WI38 (cell line): ENCODE data around the gene GAPT.

ENCODE experiments used
- H3K4me3 ChIP-seq: 2 replicates; pipeline ENCODE4 v1.5.1; 2011; ENCODE audit warnings: low read depth, mild to moderate bottlenecking, control low read depth, low read length
- CTCF ChIP-seq: IDR thresholded peaks from 2 replicates; pipeline ENCODE4 v1.5.1; 2012; ENCODE audit warnings: low read depth, mild to moderate bottlenecking, control low read depth, low read length

The GAPT gene

GRCh38 chr5:58491216-58491892, at the start of gene GAPT:
Gene GAPT (plus strand): TSS chr5:58491435. CDS start chr5:58494537, 3,102 bp downstream.
- no peak within 1 kb of the TSS for H3K4me3 ChIP-seq
- TF ChIP-seq CTCF, result no peak

- TF ChIP-seq CTCF, result no peak
- H3K4me3 ChIP-seq, result no peak overlapping the region
These were observed 46.4 kb upstream of the GAPT start for GRCh38 chr5:58444805-58445204.

GRCh38 chr5:58446024-58446423, 45.2 kb upstream of the GAPT start:
- TF ChIP-seq CTCF, result no peak
- H3K4me3 ChIP-seq, result no peak overlapping the region

GRCh38 chr5:58447226-58447625, 44.0 kb upstream of the GAPT start:
- no peak overlapping the region for H3K4me3 ChIP-seq
- no peak for TF ChIP-seq CTCF

GRCh38 chr5:58450018-58450417, 41.2 kb upstream of the GAPT start:
- no peak overlapping the region for H3K4me3 ChIP-seq
- no peak for TF ChIP-seq CTCF

GRCh38 chr5:58450811-58451629, 40.2 kb upstream of the GAPT start:
- no peak for TF ChIP-seq CTCF
- no peak overlapping the region for H3K4me3 ChIP-seq

- H3K4me3 ChIP-seq, result no peak overlapping the region
- no peak for TF ChIP-seq CTCF
These were observed 39.3 kb upstream of the GAPT start for GRCh38 chr5:58451732-58452565.
